Measurements from ENCODE around the gene KDM2A.
"Not testable (repeated sequence)": the region's sequence is repeated elsewhere in the genome, so short reads cannot be mapped to it uniquely, and the experiment has no call there.

Gene KDM2A

GRCh38 chr11:67126986-67127385 is 7.9 kb downstream of the KDM2A start:
- no peaks in the 10 kb centered on the region for H3K27me3 ChIP-seq (ENCODE audit: insufficient read depth, low read length, poor library complexity)
- H3K4me2 ChIP-seq (ENCODE audit: insufficient read depth, low read length) = no peak overlapping the region
- no peaks in the 10 kb centered on the region for H3K9me3 ChIP-seq (ENCODE audit: insufficient read depth, low read length, severe bottlenecking)
- H3K27ac ChIP-seq (ENCODE audit: low read length) = no peak overlapping the region
- H3K79me2 ChIP-seq (ENCODE audit: insufficient read depth, low read length) = peaks cover 97% of the 10 kb centered on the region
- no peak overlapping the region for H3K9ac ChIP-seq (ENCODE audit: low read depth, low read length)
- H3K4me3 ChIP-seq (ENCODE audit: low read depth in 1 of 2, low read length in 2 of 2) = no peak overlapping the region
- peaks cover 28% of the 10 kb centered on the region for H3K4me1 ChIP-seq (ENCODE audit: insufficient read depth, low read length)
- DNase-seq (no peak), ATAC-seq (ENCODE audit: insufficient read depth, low read depth) (no peak)
- TF ChIP-seq CTCF (IDR thresholded peaks at IDR 0.05; ENCODE audit: borderline replicate concordance, extremely low read depth, low read length, poor library complexity, severe bottlenecking) = no peak
- TF ChIP-seq EZH2 (IDR thresholded peaks at IDR 0.05; ENCODE audit: borderline replicate concordance, low read depth, low read length, severe bottlenecking) = no peak
- H4K20me1 ChIP-seq (ENCODE audit: insufficient read depth, low read length) = peaks cover 26% of the 10 kb centered on the region
- H2AFZ ChIP-seq (ENCODE audit: low read depth, low read length) = no peak overlapping the region
- H3K36me3 ChIP-seq (ENCODE audit: insufficient read depth, low read length) = peaks cover 68% of the 10 kb centered on the region

GRCh38 chr11:67130861-67131260 is 11.8 kb downstream of the KDM2A start:
- peaks cover 96% of the 10 kb centered on the region for H3K79me2 ChIP-seq (ENCODE audit: insufficient read depth, low read length)
- H3K4me2 ChIP-seq (ENCODE audit: insufficient read depth, low read length); DNase-seq; H3K9ac ChIP-seq (ENCODE audit: low read depth, low read length); H3K4me1 ChIP-seq (ENCODE audit: insufficient read depth, low read length); H3K4me3 ChIP-seq (ENCODE audit: low read depth in 1 of 2, low read length in 2 of 2); H3K9me3 ChIP-seq (ENCODE audit: insufficient read depth, low read length, severe bottlenecking); ATAC-seq (ENCODE audit: insufficient read depth, low read depth); H2AFZ ChIP-seq (ENCODE audit: low read depth, low read length); H3K27me3 ChIP-seq (ENCODE audit: insufficient read depth, low read length, poor library complexity); H3K27ac ChIP-seq (ENCODE audit: low read length): not testable (repeated sequence)
- peaks cover 82% of the 10 kb centered on the region for H3K36me3 ChIP-seq (ENCODE audit: insufficient read depth, low read length)
- peaks cover 21% of the 10 kb centered on the region; the same call in 1 of the 2 replicates for H4K20me1 ChIP-seq (ENCODE audit: insufficient read depth, low read length)

- H3K27me3 ChIP-seq (ENCODE audit: insufficient read depth, low read length, poor library complexity) = no peaks in the 10 kb centered on the region
- DNase-seq (no peak), ATAC-seq (ENCODE audit: insufficient read depth, low read depth) (no peak)
- no peak overlapping the region for H2AFZ ChIP-seq (ENCODE audit: low read depth, low read length)
- no peaks in the 10 kb centered on the region for H3K4me1 ChIP-seq (ENCODE audit: insufficient read depth, low read length)
- no peak overlapping the region for H3K4me2 ChIP-seq (ENCODE audit: insufficient read depth, low read length)
- no peak overlapping the region for H3K27ac ChIP-seq (ENCODE audit: low read length)
- TF ChIP-seq EZH2 (IDR thresholded peaks at IDR 0.05; ENCODE audit: borderline replicate concordance, low read depth, low read length, severe bottlenecking) (no peak), CTCF (IDR thresholded peaks at IDR 0.05; ENCODE audit: borderline replicate concordance, extremely low read depth, low read length, poor library complexity, severe bottlenecking) (no peak)
- no peak overlapping the region for H3K9ac ChIP-seq (ENCODE audit: low read depth, low read length)
- peaks cover 93% of the 10 kb centered on the region for H3K36me3 ChIP-seq (ENCODE audit: insufficient read depth, low read length)
- no peak overlapping the region for H3K4me3 ChIP-seq (ENCODE audit: low read depth in 1 of 2, low read length in 2 of 2)
- peaks cover 21% of the 10 kb centered on the region for H4K20me1 ChIP-seq (ENCODE audit: insufficient read depth, low read length)
- H3K79me2 ChIP-seq (ENCODE audit: insufficient read depth, low read length) = peaks cover 98% of the 10 kb centered on the region
- H3K9me3 ChIP-seq (ENCODE audit: insufficient read depth, low read length, severe bottlenecking) = no peaks in the 10 kb centered on the region
Measured at GRCh38 chr11:67136156-67136555, 17.1 kb downstream of the KDM2A start.

GRCh38 chr11:67138922-67139321 is 19.9 kb downstream of the KDM2A start:
- Histone ChIP-seq H3K36me3 (ENCODE audit: insufficient read depth, low read length) (peaks cover 77% of the 10 kb centered on the region), H4K20me1 (ENCODE audit: insufficient read depth, low read length) (peaks cover 16% of the 10 kb centered on the region), H3K79me2 (ENCODE audit: insufficient read depth, low read length) (peaks cover 92% of the 10 kb centered on the region), H3K27ac (ENCODE audit: low read length) (no peak overlapping the region), H3K4me3 (ENCODE audit: low read depth in 1 of 2, low read length in 2 of 2) (no peak overlapping the region), H3K4me1 (ENCODE audit: insufficient read depth, low read length) (no peaks in the 10 kb centered on the region), H3K9me3 (ENCODE audit: insufficient read depth, low read length, severe bottlenecking) (no peaks in the 10 kb centered on the region), H3K4me2 (ENCODE audit: insufficient read depth, low read length) (no peak overlapping the region), H3K27me3 (ENCODE audit: insufficient read depth, low read length, poor library complexity) (no peaks in the 10 kb centered on the region), H2AFZ (ENCODE audit: low read depth, low read length) (no peak overlapping the region), H3K9ac (ENCODE audit: low read depth, low read length) (no peak overlapping the region)
- no peak for ATAC-seq (ENCODE audit: insufficient read depth, low read depth)
- DNase-seq = no peak
- TF ChIP-seq EZH2 (IDR thresholded peaks at IDR 0.05; ENCODE audit: borderline replicate concordance, low read depth, low read length, severe bottlenecking) = no peak
- TF ChIP-seq CTCF (IDR thresholded peaks at IDR 0.05; ENCODE audit: borderline replicate concordance, extremely low read depth, low read length, poor library complexity, severe bottlenecking) = no peak
